ENCODE measurements around the gene MYO3B.

MYO3B gene

GRCh38 chr2:170582313-170582712 lies 404.4 kb downstream of the MYO3B start:
- ChIA-PET POLR2A (ENCODE audit: low non-redundant PET) (no interaction called here), CTCF (interaction anchor here (1.0 kb wide), 1 partner anchor 184 kb away, joined by 3 read pairs; no protein-coding TSS in a partner anchor)
- no peak overlapping the region for H3K27ac ChIP-seq
- no peak for DNase-seq (ENCODE audit: low spot score)
- TF ChIP-seq CTCF (conservative IDR thresholded peaks at IDR 0.05; ENCODE audit: low read depth), result no peak

GRCh38 chr2:170582751-170583463 lies 405.0 kb downstream of the MYO3B start:
- POLR2A ChIA-PET (ENCODE audit: low non-redundant PET), result no interaction called here
- DNase-seq (ENCODE audit: low spot score), result no peak
- no peak for TF ChIP-seq CTCF (conservative IDR thresholded peaks at IDR 0.05; ENCODE audit: low read depth)
- CTCF ChIA-PET, result interaction anchor here (0.6 to 1.0 kb wide), 2 partner anchors 8 to 184 kb away, joined by 3 read pairs; no protein-coding TSS in a partner anchor
- H3K27ac ChIP-seq, result no peak overlapping the region

- CTCF ChIA-PET, result no interaction called here
- DNase-seq (ENCODE audit: low spot score), result peak; percentile 91
- peak overlapping the region; percentile 53; the same call in 1 of the 2 replicates for H3K27ac ChIP-seq
- no peak for TF ChIP-seq CTCF (conservative IDR thresholded peaks at IDR 0.05; ENCODE audit: low read depth)
- POLR2A ChIA-PET (ENCODE audit: low non-redundant PET), result interaction anchor here (0.6 kb wide), 1 partner anchor 12 kb away, joined by 3 read pairs; no protein-coding TSS in a partner anchor
Measured at GRCh38 chr2:170585067-170585466, 407.1 kb downstream of the MYO3B start.

- no peak overlapping the region for H3K27ac ChIP-seq
- no peak for TF ChIP-seq CTCF (conservative IDR thresholded peaks at IDR 0.05; ENCODE audit: low read depth)
- DNase-seq (ENCODE audit: low spot score), result no peak
- ChIA-PET POLR2A (ENCODE audit: low non-redundant PET) (no interaction called here), CTCF (no interaction called here)
Measured at GRCh38 chr2:170586571-170587095, 408.7 kb downstream of the MYO3B start.

- no peak for TF ChIP-seq CTCF (conservative IDR thresholded peaks at IDR 0.05; ENCODE audit: low read depth)
- POLR2A ChIA-PET (ENCODE audit: low non-redundant PET), result no interaction called here
- CTCF ChIA-PET, result no interaction called here
- DNase-seq (ENCODE audit: low spot score), result no peak
- H3K27ac ChIP-seq, result no peak overlapping the region
Measured at GRCh38 chr2:170587117-170587516, 409.2 kb downstream of the MYO3B start.

GRCh38 chr2:170587922-170588321 lies 410.0 kb downstream of the MYO3B start:
- TF ChIP-seq CTCF (conservative IDR thresholded peaks at IDR 0.05; ENCODE audit: low read depth), result no peak
- no peak overlapping the region for H3K27ac ChIP-seq
- ChIA-PET CTCF (no interaction called here), POLR2A (ENCODE audit: low non-redundant PET) (no interaction called here)
- DNase-seq (ENCODE audit: low spot score), result peak; percentile 8

All from RWPE1 (cell line).